Fibroblast of the aortic adventitia (primary cell): Measurements from ENCODE around the gene CYP46A1. TPM values are rescaled to one million over a fixed set of nuclear protein-coding genes. Genes with fewer than 3 reads are reported as not detected.

Source experiments
- DNase-seq: peaks from one replicate; pipeline ENCODE4 v3.0.0-alpha.2; 2010; ENCODE audit warnings: low read depth
- H3K4me3 ChIP-seq: 2 replicates; pipeline ENCODE4 v1.5.1; 2011; ENCODE audit warnings: low read depth, mild to moderate bottlenecking, control low read depth, low read length, moderate library complexity
- total RNA-seq: library from RNA; depleted of rRNA; stranded (reverse); fragments of >200 nt; gene quantifications from 2 replicates; pipeline ENCODE4 v1.2.3, GENCODE V29; 2012; ENCODE audit warnings: low replicate concordance
- TF ChIP-seq, protein P1 (sequence below): IDR thresholded peaks from 2 replicates; pipeline ENCODE4 v1.5.1; 2011; ENCODE audit warnings: mild to moderate bottlenecking, low read length, control low read depth, inconsistent platforms; ENCODE audit not compliant: insufficient read depth

The CYP46A1 gene
- total RNA-seq, 1 donor, result 0.36 TPM

DNA sequence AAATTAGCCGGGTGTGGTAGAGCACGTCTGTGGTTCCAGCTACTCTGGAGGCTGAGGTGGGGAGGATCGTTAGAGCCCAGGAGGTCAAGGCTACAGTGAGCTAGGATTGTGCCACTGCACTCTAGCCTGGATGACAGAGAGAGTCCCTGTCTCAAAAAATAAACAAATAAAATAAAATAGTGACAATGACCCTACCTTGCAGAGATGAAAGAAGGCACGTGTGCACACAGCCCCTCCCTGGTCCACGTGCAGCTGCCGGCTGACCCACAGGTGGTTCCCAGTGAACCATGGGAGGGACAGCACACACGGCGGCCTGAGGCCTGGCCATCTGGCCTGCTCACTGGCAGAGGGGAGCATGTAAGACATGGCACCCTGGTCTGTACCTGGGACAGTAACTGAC is 34.5 kb upstream of the CYP46A1 start:
- TF ChIP-seq, protein P1, sequence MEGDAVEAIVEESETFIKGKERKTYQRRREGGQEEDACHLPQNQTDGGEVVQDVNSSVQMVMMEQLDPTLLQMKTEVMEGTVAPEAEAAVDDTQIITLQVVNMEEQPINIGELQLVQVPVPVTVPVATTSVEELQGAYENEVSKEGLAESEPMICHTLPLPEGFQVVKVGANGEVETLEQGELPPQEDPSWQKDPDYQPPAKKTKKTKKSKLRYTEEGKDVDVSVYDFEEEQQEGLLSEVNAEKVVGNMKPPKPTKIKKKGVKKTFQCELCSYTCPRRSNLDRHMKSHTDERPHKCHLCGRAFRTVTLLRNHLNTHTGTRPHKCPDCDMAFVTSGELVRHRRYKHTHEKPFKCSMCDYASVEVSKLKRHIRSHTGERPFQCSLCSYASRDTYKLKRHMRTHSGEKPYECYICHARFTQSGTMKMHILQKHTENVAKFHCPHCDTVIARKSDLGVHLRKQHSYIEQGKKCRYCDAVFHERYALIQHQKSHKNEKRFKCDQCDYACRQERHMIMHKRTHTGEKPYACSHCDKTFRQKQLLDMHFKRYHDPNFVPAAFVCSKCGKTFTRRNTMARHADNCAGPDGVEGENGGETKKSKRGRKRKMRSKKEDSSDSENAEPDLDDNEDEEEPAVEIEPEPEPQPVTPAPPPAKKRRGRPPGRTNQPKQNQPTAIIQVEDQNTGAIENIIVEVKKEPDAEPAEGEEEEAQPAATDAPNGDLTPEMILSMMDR, result no peak
- DNase-seq, result no peak
- H3K4me3 ChIP-seq, result no peak overlapping the region

DNA sequence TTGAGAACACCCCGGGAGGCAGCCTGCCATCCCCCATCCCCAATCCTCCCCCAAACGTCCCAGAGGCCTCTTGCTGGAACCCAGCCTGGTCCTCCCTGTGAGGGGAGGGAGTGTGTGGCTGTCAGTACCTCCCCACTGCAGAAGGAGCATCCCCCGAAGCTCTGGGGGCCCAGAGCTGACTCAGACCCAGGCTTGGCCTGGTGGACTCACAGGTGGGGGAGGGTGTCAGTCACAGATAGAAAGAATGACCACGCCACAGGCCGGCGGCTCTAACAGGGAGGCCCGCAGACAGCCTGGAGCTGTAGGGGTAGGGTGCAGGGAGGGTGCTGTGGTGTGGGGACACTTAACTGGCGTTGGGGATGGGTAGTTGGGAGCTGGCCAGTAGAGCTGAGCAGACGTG is 33.9 kb upstream of the CYP46A1 start:
- no peak overlapping the region for H3K4me3 ChIP-seq
- DNase-seq, result no peak
- TF ChIP-seq, protein P1, result no peak

DNA sequence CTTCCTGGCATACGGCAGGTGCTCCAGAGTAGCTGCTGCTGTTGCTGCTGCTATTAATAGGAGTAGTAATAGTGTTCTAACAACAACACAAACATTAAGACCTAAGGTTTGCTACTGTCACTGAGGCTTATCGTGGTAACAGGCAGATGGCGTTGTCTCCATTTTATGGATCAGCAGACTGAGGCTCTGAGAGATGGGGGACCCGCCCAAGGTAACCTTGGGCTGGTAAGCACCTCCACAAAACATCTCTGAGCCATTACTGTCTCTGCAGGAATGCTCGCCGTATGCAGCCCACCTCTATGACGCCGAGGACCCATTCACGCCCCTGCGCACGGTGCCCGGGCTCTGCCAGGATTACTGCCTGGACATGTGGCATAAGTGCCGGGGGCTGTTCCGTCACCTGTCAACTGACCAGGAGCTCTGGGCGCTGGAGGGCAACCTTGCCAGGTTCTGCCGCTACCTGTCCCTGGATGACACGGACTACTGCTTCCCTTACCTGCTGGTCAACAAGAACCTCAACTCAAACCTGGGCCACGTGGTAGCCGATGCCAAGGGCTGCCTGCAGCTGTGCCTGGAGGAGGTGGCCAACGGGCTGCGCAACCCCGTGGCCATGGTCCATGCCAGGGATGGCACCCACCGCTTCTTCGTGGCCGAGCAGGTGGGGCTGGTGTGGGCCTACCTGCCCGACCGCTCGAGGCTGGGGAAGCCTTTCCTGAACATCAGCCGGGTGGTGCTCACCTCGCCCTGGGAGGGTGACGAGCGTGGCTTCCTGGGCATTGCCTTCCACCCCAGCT is 31.9 kb upstream of the CYP46A1 start:
- no peak for DNase-seq
- TF ChIP-seq, protein P1, result no peak
- H3K4me3 ChIP-seq, result no peak overlapping the region

DNA sequence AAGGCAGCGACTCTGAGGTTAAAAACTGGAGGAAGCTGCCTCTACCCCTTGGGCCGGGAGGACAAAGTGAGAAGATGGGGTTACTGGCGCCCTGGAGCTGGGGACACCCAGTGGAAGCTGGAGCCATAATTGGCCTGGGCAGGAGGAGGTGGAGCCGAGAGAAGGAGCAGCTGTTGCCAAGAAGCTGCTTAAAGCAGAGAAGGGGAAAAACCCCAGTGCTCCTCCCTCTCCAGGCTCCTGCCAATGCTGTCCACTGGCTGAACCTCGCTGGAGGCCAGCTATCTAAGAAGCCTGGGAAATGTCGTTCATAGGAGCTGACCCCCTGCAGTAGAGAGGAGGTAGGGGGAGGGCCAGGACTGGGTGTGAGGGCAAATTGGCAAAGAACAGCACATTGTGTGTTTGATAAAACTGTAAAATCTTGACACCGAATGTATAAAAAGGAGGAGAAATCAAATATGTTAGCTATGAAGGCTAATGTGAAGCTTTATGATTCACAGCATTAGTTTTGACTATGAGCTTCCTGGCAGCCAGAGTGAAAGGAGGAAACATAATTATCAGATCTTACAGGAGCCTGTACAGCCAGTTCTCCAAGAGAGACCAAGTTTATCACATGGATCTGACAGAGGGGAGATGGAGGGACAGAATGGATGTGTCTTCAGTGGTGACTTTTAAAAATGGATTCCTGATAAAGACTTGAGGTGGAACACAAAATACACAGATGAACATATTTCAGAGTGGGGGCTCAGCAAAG is 29.7 kb upstream of the CYP46A1 start:
- peak; percentile 91 for DNase-seq
- TF ChIP-seq, protein P1, result peak; percentile 40
- no peak overlapping the region for H3K4me3 ChIP-seq

DNA sequence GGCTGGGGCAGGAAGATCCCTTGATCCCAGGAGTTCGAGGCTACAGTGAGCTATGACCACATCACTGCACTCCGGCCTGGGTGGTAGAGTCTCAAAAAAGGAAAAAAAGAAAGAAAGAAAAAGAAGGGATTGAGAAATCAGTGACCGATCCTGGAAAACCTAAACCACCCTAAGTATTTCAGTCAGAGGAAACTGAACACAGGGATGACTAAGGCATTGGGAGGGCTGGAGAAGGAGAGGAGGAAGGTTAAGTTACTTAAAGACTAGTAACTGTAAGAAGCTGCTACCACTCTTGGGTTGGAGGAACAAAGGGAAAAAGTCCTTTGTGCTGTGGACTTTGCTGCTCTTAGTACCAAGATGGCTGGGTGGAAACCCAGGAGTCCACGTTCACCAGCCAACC is 28.6 kb upstream of the CYP46A1 start:
- H3K4me3 ChIP-seq, result no peak overlapping the region
- DNase-seq, result peak; percentile 48
- TF ChIP-seq, protein P1, result no peak

DNA sequence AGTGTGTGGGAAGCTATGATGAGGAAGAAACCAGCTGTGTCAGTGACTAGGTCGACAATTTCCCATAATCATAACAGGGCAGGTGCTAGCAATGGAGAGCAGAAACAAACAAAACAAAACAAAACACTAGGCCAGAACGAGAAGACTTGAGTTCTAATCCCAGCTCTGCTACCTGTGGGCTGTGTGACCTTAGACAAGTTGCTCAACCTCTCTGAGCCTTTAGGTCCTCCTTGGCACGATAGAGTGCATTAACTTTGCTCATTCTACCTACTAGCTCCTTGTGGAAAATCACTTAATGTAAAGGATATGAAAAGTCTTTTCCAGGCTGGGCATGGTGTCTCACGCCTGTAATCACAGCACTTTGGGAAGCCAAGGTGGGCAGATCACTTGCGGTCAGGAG is 27.9 kb upstream of the CYP46A1 start:
- no peak for DNase-seq
- H3K4me3 ChIP-seq, result no peak overlapping the region
- TF ChIP-seq, protein P1, result no peak
